Mucosa of rectum (tissue), 2 donors: ENCODE data around the gene SH3BP4.
A peak's percentile ranks its signal among the peaks of the same experiment; 100 is the strongest.

Experiments
- H3K27ac ChIP-seq, 2 donors: one replicate each; pipeline ENCODE4 v1.7.0; 2013; ENCODE audit warnings: inconsistent platforms in 2 of 2, low read depth in 2 of 2, low read length in 2 of 2
- H3K27me3 ChIP-seq, 2 donors: one replicate each; pipeline ENCODE4 v1.7.0; 2013; ENCODE audit warnings: low read length in 2 of 2; ENCODE audit not compliant: control insufficient read depth in 2 of 2, insufficient read depth in 2 of 2
- H3K36me3 ChIP-seq, 2 donors: one replicate each; pipeline ENCODE4 v1.7.0; 2013; ENCODE audit warnings: low read length in 2 of 2; ENCODE audit not compliant: control insufficient read depth in 2 of 2, insufficient read depth in 2 of 2
- H3K4me1 ChIP-seq, 2 donors: one replicate each; pipeline ENCODE4 v1.7.0; 2013; ENCODE audit warnings: low read length in 2 of 2, mild to moderate bottlenecking in 1 of 2; ENCODE audit not compliant: control insufficient read depth in 2 of 2, insufficient read depth in 2 of 2
- H3K4me3 ChIP-seq, 2 donors: one replicate each; pipeline ENCODE4 v1.7.0; 2013; ENCODE audit warnings: low read length in 2 of 2
- H3K9ac ChIP-seq, 2 donors: one replicate each; pipeline ENCODE4 v1.7.0; 2013; ENCODE audit warnings: low read length in 2 of 2, low read depth in 1 of 2, mild to moderate bottlenecking in 1 of 2
- H3K9me3 ChIP-seq, 2 donors: one replicate each; pipeline ENCODE4 v1.7.0; 2013; ENCODE audit warnings: low read length in 2 of 2; ENCODE audit not compliant: control insufficient read depth in 2 of 2
- donor health status: healthy.
- donor health status: Normal muscosa, but diverticular disease.

Gene SH3BP4

GRCh38 chr2:235047171-235048160, 95.6 kb downstream of the SH3BP4 start:
- Histone ChIP-seq H3K27me3 (no peaks in the 10 kb centered on the region), H3K36me3 (peaks cover 9 to 11% of the 10 kb centered on the region in 2 donors), H3K4me1 (peaks cover 12 to 13% of the 10 kb centered on the region in 2 donors), H3K4me3 (no peak overlapping the region), H3K9ac (no peak overlapping the region), H3K27ac (no peak overlapping the region), H3K9me3 (no peaks in the 10 kb centered on the region)

- no peaks in the 10 kb centered on the region for H3K27me3 ChIP-seq
- peaks cover 13 to 15% of the 10 kb centered on the region in 2 donors for H3K4me1 ChIP-seq
- H3K4me3 ChIP-seq = no peak overlapping the region
- H3K9ac ChIP-seq = no peak overlapping the region
- H3K36me3 ChIP-seq = peaks cover 4 to 9% of the 10 kb centered on the region in 2 donors
- no peak overlapping the region for H3K27ac ChIP-seq
- H3K9me3 ChIP-seq = no peaks in the 10 kb centered on the region
Measured at GRCh38 chr2:235048549-235048948, 96.7 kb downstream of the SH3BP4 start.

DNA sequence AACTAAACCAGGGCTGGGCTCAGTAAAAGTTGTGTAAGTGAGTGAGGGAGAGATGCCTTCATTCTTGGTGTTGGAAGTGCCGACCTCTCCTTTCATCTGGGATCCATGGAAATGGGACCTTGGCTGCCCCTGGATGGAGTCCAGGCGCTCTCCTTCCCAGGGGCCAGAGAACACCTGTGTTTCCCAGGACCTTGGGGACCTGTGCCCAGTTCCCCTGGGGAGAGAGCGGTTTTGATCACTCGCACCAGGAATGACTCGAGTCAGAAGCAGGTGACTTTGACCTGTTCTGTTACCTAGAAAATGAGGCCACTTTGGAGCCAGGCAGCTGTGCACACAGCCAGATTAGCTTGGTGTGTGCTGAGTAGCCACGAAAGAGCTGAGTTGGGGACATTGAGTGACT, 97.3 kb downstream of the SH3BP4 start:
- Histone ChIP-seq H3K4me1 (peaks cover 13 to 15% of the 10 kb centered on the region in 2 donors), H3K36me3 (peaks cover 5 to 9% of the 10 kb centered on the region in 2 donors), H3K27ac (no peak overlapping the region), H3K9ac (no peak overlapping the region), H3K9me3 (no peaks in the 10 kb centered on the region), H3K27me3 (no peaks in the 10 kb centered on the region), H3K4me3 (no peak overlapping the region)

DNA sequence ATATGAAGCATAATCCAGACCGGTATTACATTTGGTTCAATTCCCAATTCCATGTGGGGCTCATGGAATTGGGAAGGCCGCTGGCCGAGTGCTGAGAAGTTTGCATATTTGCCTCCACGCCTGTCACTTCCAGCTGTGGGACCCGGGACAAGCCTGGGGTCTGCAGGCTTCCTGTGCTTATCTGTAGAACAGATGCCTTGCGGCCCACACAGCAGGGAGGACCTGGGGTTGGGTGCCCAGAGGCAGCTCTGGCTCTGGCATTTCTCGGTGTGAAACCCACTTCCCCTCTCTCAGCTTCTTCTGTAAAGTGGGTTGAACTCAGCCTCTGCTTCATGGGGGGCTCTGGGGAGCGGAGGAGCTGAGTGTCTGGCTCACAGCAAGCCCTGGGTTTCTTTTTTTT, 97.9 kb downstream of the SH3BP4 start:
- peaks cover 9 to 16% of the 10 kb centered on the region in 2 donors for H3K36me3 ChIP-seq
- H3K27ac ChIP-seq = no peak overlapping the region

DNA sequence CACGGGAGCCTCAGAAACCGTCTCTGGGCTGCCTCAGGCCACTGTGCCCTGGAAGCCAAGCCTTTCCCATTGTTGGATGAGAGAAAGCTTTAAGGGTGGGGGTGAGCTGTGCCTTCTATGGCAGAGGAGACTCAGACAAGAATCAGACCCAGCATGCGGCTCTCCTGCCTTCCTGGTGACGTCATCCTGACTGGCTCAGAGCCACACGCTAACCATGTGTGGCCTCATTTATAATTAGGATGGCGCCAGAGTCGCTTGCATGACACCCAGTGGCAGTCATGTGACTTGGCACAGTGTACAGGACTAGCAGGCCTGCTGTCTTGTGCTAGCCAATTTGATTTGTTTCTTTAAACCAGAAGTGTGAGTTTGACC, 99.1 kb downstream of the SH3BP4 start:
- Histone ChIP-seq H3K36me3 (peaks cover 13 to 22% of the 10 kb centered on the region in 2 donors), H3K4me1 (peaks cover 11 to 15% of the 10 kb centered on the region in 2 donors), H3K9me3 (no peaks in the 10 kb centered on the region), H3K27me3 (no peaks in the 10 kb centered on the region), H3K9ac (peak overlapping the region; percentile 5 to 48), H3K4me3 (no peak overlapping the region), H3K27ac (no peak overlapping the region)

More for the DNA sequence above, 97.9 kb downstream of the SH3BP4 start:
- H3K27me3 ChIP-seq = no peaks in the 10 kb centered on the region
- H3K9ac ChIP-seq = no peak overlapping the region
- H3K4me3 ChIP-seq = no peak overlapping the region
- peaks cover 13 to 15% of the 10 kb centered on the region in 2 donors for H3K4me1 ChIP-seq
- H3K9me3 ChIP-seq = no peaks in the 10 kb centered on the region

DNA sequence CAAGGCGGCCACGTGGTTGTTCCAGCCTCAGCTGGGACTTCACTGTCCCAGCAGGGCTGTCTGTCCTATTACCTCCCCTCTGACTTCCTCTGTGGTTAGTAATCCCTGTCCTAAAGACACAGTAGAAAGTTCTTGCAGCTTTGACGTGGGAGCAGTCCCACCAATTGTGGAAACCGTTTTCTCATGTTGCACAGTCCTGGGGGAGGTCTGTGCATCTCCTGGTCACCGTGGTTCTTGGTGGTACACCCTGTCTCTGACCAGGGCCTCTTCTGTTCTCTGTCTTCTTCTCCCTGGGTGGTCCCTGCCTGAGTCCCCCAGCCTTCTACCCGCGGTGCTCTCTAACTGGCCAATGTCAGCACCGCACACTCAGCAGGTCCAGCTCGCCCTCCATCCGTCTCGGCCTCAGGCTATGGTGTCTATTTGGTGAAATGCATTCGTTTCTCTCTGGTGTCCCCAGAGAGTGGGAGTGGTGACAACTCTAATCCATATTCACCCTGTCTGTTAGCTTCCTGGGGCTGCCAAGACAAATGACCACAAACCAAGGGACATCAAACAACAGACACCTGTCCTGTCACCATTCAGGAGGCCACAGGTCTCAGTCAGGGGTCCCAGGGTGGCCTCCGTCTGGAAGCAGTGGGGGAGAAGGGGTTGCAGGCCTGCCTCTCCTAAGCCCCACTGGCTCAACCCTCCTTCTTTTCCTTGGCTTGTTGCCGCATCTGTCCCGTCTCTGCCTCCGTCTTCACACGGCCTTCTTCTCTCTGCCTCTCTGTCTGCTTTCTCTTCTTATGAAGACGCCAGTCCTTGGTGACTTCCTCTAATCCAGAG, 99.8 kb downstream of the SH3BP4 start:
- no peak overlapping the region for H3K4me3 ChIP-seq
- H3K27ac ChIP-seq = no peak overlapping the region
- H3K9me3 ChIP-seq = no peaks in the 10 kb centered on the region
- H3K27me3 ChIP-seq = no peaks in the 10 kb centered on the region
- peaks cover 11 to 15% of the 10 kb centered on the region in 2 donors for H3K4me1 ChIP-seq
- H3K36me3 ChIP-seq = peaks cover 11 to 23% of the 10 kb centered on the region in 2 donors
- no peak overlapping the region for H3K9ac ChIP-seq

DNA sequence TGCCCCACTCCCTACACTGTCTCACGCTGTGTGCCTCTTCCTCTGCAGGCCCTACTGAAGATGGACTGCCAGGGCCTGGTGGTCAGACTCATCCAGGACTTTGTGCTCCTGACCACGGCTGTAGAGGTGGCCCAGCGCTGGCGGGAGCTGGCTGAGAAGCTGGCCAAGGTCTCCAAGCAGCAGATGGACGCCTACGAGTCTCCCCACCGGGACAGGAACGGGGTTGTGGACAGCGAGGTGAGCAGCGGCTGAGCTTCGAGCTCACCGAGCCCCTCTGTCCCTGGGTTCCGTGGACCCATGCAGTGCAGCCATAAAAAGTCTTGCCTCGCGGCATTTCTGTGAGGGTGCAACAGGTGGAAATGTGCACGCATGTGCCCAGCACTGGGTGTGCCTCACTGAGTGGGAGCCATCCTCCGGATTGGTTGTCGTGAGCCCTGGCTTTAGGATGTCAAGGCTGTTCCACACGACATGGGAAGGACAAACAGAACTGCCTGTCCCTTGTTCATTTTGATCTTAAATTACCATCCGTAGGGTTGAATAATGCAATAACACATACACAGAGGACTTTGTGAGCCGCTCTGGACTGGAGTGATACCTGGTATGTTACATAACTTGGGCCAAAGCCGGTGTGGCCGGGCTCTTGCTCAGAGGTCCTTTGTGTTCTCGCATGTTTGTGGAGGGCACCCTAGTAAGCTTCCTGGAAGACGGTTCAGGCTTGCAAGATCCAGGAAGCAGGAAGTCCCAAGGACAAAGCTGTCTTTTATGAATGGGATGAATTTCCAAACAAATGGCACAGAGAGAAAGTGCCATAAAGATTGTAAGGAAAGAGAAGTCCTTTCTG, 100.9 kb downstream of the SH3BP4 start:
- Histone ChIP-seq H3K4me1 (peaks cover 11 to 15% of the 10 kb centered on the region in 2 donors), H3K27ac (peak overlapping the region in 1 of 2 donors; percentile 6), H3K9me3 (no peaks in the 10 kb centered on the region), H3K36me3 (peaks cover 9 to 23% of the 10 kb centered on the region in 2 donors), H3K9ac (no peak overlapping the region), H3K27me3 (no peaks in the 10 kb centered on the region), H3K4me3 (no peak overlapping the region)

DNA sequence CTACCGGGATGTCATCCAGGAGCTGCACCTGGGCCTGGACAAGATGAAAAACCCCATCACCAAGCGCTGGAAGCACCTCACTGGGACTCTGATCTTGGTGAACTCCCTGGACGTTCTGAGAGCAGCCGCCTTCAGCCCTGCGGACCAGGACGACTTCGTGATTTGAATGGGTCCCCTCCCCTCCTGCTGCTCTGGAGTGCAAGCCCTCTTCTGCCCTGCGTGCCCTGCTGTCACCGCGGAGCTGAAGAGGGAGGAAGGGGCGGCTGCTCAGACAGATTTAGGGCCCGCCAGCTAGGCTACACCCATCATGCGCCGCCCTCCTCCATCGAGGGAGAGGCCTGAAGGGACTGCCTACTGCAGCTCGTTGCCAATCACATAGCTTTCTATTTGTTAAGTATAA, 101.8 kb downstream of the SH3BP4 start:
- H3K9ac ChIP-seq = no peak overlapping the region
- H3K36me3 ChIP-seq = peaks cover 9 to 23% of the 10 kb centered on the region in 2 donors
- H3K4me1 ChIP-seq = peaks cover 8 to 15% of the 10 kb centered on the region in 2 donors
- H3K9me3 ChIP-seq = no peaks in the 10 kb centered on the region
- no peak overlapping the region for H3K27ac ChIP-seq
- no peaks in the 10 kb centered on the region for H3K27me3 ChIP-seq
- H3K4me3 ChIP-seq = no peak overlapping the region

DNA sequence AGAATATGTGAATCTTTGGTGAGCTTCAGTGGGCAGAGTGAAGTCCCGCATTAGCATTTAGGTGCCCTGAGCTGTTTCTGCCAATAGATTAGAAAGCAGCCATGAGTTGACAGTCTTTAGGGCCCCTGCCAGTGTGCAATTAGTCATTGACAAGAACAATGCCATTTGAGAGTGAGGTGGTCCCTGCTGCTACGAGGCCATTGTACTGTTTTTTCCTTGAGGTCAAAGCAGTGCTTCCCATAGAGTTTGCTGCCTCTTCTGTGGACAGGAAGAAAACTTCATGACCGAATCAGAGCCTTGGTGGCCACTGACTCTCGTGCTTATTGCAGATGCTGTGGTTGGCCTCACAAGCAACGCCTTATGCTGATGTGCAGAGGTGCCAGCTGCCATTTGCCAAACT, 102.7 kb downstream of the SH3BP4 start:
- Histone ChIP-seq H3K4me1 (peaks cover 8 to 13% of the 10 kb centered on the region in 2 donors), H3K4me3 (no peak overlapping the region), H3K36me3 (peaks cover 9 to 23% of the 10 kb centered on the region in 2 donors), H3K27ac (no peak overlapping the region), H3K9me3 (no peaks in the 10 kb centered on the region), H3K27me3 (no peaks in the 10 kb centered on the region), H3K9ac (no peak overlapping the region)
